A549 (cell line): Measurements from ENCODE around the gene TNIK.

Source experiments
- CTCF ChIP-seq: fragments of >200 bp; sonication (Bioruptor Twin); formaldehyde crosslinking; IDR thresholded peaks from 3 replicates; pipeline ENCODE4 v1.5.1; 2016
- RAD21 ChIP-seq, 2 experiments: fragments of >200 bp in 1 of 2; sonication (Bioruptor Twin) in 1 of 2; formaldehyde crosslinking in 1 of 2; IDR thresholded peaks in 1 of 2; conservative IDR thresholded peaks in 1 of 2; 2 replicates in 1 of 2; 3 replicates in 1 of 2; pipeline ENCODE4 v1.6.1; 2012 to 2018; ENCODE audit warnings: inconsistent platforms in 1 of 2
- REST ChIP-seq: fragments of 200-600 bp; sonication (generic); IDR thresholded peaks from 2 replicates; pipeline ENCODE4 v1.6.1; 2016; ENCODE audit warnings: antibody characterized with exemption, mild to moderate bottlenecking, moderate library complexity
- TF ChIP-seq, protein P1 (sequence below): IDR thresholded peaks from 2 replicates; pipeline ENCODE4 v1.6.1; 2012

DNA sequence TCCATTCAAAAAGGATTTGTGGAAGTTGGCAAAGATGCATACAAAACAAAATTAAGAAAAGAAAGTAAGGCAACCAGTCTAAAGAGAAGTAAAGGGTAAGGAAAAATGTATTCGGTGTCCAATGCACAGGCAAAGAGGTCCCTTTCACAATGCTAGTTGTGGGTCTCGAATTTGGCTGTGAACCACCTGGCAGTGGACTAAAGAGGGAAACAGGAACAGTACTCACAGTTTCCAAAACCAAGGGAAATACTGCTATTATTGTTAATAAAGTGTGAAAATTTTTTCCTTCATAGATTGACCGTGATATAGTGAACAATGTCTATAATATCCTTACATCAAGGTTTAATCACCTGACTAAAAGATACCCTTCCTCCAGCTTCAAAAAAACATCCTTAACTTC is 57.9 kb downstream of the TNIK start:
- TF ChIP-seq CTCF (no peak), REST (no peak), RAD21 (conservative IDR thresholded peaks at IDR 0.05 in 1 of 2, IDR thresholded peaks at IDR 0.05 in 1 of 2) (no peak)
- TF ChIP-seq, protein P1, sequence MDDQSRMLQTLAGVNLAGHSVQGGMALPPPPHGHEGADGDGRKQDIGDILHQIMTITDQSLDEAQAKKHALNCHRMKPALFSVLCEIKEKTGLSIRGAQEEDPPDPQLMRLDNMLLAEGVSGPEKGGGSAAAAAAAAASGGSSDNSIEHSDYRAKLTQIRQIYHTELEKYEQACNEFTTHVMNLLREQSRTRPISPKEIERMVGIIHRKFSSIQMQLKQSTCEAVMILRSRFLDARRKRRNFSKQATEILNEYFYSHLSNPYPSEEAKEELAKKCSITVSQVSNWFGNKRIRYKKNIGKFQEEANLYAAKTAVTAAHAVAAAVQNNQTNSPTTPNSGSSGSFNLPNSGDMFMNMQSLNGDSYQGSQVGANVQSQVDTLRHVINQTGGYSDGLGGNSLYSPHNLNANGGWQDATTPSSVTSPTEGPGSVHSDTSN, result no peak
